Measurements from ENCODE around the gene GIPR.

The GIPR gene

DNA sequence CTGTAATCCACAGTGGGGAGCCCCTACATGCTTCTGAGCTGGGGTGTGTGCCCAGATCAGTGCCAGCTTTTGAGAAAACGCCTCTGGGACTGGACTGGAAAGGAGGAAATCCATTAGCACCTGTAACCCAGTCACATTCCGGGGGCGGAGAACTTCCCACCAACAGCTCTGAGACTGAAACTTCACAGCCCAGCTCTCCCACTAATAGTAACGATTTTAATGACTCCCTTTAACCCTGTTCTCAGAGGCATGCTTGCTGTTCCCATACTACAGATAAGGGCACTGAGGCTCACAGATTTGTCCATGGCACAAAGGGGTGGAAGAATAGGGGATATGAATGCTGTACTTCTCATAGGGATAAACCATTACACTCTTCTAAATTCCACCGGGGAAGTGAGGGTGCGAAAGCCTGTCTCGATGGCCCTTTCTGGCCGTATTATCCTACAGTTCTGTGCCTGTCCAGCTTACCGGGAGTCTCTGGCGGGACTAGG is 61.8 kb downstream of the GIPR start:
- Histone ChIP-seq H3K4me1 (peaks cover 33% of the 10 kb centered on the region), H3K9ac (peak overlapping the region; percentile 92), H3K27ac (peak overlapping the region; percentile 72), H3K4me3 (peak overlapping the region; percentile 81), H3K36me3 (peaks cover 24% of the 10 kb centered on the region; the same call in 1 of the 2 replicates), H3K4me2 (peak overlapping the region; percentile 96), H3K9me3 (no peaks in the 10 kb centered on the region), H4K20me1 (peaks cover 47% of the 10 kb centered on the region), H3K27me3 (no peaks in the 10 kb centered on the region)
- no peak for TF ChIP-seq Cebpa-rat (IDR thresholded peaks at IDR 0.05)

DNA sequence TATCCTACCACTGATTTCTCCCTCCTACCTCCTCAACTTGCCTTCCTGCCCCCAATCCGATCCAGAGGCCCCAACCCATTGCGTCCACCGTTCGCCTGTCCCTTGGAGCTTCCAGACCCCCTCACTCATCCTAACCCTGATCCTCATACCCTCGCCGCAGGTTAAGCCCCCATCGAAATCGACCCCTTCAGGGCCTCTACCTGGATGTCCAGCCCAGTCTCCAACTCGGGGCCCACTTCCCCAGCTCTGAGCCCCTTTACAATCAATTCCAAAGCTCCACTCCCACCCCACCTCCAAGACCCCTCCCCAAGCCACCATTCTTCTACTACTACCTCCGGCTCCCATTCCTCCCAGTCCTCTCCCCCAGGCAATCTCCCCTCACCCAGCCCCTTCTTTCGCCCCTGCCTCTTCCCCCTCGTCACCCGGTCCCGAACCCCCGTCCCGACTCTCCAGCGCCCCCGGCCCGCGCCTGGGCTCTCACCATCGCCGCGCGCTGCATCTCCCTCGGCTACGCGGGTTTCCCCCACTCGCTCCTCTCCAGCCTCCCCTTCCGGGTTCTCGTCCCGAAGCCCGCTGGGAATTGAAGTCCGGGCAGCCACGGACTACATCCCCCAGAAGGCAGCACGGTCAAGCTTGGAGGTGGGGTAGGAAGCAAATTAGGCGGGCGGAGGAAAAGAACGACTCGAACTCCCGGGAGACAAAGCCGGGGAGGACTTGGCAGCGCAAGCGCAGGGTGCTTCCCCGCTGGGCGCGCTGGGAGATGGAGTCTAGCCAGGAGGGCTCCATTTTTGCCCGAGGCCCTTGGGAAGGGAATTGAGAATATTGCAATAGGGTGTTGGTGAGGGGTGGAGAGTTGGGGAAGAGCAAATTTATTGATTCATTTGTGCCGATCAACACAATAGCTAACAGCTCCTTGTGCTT is 62.6 kb downstream of the GIPR start, which contains the start of gene FBXO46:
FBXO46 (minus strand) TSS at position 529 of the 921 bp plus-strand sequence. CDS start 17,401 bp downstream, outside the sequence.
- Histone ChIP-seq H3K9me3 (no peaks in the 10 kb centered on the region), H3K4me1 (peaks cover 33% of the 10 kb centered on the region), H3K4me3 (peak within 1 kb of the TSS; percentile 81), H3K4me2 (peak within 1 kb of the TSS; percentile 96), H3K36me3 (peaks cover 16% of the 10 kb centered on the region; the same call in 1 of the 2 replicates), H3K9ac (peak within 1 kb of the TSS; percentile 92), H3K27ac (peak within 1 kb of the TSS; percentile 72), H4K20me1 (peaks cover 39% of the 10 kb centered on the region), H3K27me3 (no peaks in the 10 kb centered on the region)
- TF ChIP-seq Cebpa-rat (IDR thresholded peaks at IDR 0.05), result no peak
